HG02678 (cell line): ENCODE results near the gene SH3BP5.
"Not testable (repeated sequence)": the region's sequence is repeated elsewhere in the genome, so short reads cannot be mapped to it uniquely, and the experiment has no call there.

Source experiments
- ATAC-seq: cut with Tn5 transposase; IDR thresholded peaks from one replicate; pipeline ENCODE4 v1.9.1; 2021; ENCODE audit warnings: mild to moderate bottlenecking, moderate library complexity; ENCODE audit not compliant: unreplicated experiment

The SH3BP5 gene

DNA sequence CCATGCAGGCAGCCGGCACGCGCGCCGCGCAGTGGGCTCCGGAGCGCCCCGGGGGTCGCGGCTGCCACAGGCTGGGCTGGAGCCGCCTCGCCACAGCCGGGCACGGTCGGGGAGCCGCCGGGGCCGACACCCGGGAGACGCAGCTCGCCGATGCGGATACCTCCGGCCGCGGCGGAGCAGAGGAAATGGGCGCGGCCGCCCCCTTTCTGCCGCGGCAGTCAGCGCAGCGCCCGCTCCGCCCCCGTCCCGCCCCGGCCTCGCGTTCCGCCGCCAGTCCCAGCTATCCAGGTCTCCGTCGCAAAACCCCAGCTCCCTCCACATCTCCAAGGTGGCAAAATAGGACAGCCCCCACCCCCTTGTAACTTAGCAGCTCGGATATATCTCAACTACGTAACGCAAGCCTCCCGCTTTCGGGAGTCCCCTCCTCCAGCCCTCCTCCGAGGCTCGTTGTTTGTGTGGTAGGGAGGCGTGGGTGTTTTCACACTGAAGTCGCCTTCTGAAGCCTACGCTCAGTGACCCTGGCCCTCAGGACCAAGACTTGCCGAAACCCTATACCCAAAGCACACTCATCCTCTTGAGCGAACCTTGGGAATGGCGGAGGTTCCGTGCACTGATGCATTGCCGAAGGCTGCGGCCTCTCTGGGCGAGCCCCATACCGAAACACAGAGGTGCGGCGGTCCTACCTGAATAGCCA, at the start of gene SH3BP5:
Gene SH3BP5, minus strand, starts transcription at position 182 of the 694 bp plus-strand sequence. Its CDS starts 178 bp downstream, at position 4.
- peak; percentile 84 for ATAC-seq

- no peak for ATAC-seq
These were observed 48.8 kb upstream of the SH3BP5 start for GRCh38 chr3:15380980-15381890.

GRCh38 chr3:15377961-15378791, 45.8 kb upstream of the SH3BP5 start:
- peak; percentile 90 for ATAC-seq

- ATAC-seq: no peak
These were observed 43.1 kb upstream of the SH3BP5 start for GRCh38 chr3:15375461-15376000.

- ATAC-seq: no peak
These were observed 40.5 kb upstream of the SH3BP5 start for GRCh38 chr3:15372918-15373317.

DNA sequence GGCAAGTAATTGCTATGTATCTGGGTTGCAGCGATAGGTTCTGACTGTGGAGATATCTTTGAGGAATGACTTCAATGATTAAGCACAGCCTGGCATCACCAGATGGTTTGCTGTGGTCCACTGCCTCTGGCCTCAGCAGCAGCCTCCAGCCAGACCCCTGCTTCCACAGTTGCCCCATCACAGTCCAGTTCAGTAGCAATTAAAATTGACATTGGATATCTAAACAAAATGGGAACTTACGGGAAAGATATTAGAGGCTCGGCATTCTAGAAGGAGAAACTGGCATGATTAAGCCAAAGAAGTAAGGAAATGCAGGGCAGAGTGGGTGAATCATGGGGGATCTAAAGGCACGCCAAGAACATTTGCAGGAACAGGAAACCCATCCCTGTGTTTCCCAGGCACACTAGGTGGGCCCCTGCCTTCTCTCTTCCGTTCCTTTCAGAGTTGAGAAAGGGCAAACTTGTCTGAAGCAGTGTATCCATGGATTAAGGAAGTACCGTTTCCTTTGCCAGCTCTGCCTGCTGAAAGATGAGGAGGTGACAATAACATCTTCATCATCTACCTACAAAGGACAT, 36.3 kb upstream of the SH3BP5 start:
- ATAC-seq: no peak

GRCh38 chr3:15367059-15367458, 34.7 kb upstream of the SH3BP5 start:
- ATAC-seq: no peak

GRCh38 chr3:15364078-15364477, 31.7 kb upstream of the SH3BP5 start:
- ATAC-seq: not testable (repeated sequence)

DNA sequence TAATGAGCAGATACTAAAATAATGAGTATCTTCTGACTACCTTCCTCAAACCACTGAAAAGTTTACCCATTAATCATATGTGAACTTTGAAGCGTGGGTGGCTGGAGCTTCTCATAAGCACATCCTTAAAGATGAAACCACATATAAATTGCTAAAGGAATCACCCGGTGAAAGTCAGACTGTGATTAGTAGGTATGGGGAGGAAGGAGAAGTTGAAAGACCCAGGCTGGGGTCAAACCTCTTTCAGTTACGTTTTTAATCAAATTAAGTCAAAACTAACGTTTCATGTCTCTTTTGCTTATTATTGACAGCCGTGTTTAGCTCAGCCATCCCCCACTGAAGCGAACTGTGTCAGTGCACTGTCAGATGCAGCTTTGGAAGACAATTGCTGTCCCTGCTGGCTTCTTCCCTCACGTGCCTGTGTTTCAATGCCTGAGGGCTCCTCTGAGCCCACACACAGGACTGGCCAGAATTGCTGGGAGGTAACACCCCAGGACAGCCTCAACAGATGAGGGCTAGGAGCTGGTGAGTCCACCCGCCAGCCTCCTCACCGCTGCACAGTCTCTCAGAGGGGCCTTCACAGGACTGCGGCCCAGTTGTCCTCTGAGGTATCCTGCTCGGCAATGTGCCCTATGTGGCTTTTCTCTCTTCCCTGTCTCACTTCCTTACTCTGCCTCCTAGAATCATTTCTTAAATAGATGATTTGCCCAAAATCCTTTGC, 29.3 kb upstream of the SH3BP5 start:
- ATAC-seq: peak; percentile 76

GRCh38 chr3:15360788-15361493, 28.6 kb upstream of the SH3BP5 start:
- ATAC-seq: no peak

DNA sequence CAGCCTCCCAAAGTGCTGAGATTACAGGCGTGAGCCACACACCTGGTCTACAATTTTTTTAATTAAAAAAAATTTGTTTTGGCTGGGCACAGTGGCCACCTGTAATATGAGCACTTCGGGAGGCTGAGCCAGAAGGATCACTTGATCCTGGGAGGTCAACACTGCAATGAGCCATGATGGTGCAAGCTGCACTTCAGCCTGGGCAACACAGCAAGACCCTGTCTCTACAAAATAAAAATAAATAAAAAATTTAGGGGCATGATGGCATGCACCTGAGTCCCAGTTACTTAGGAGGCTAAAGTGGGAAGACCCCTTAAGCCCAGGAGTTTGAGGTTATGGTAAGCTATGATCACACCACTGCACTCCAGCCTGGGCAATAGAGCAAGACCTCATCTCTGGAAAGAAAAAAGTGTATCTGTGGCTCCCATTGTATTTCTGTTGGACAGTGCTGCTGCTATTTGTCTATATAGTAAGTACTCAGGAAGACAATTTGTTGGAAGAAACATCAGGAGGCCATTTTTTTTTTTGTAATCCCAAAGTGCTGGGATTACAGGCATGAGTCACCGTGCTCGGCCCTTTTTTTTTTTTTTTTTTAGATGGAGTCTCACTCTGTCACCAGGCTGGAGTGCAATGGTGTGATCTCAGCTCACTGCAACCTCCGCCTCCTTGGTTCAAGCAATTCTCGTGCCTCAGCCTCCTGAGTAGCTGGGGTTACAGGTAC, 27.5 kb upstream of the SH3BP5 start:
- no peak for ATAC-seq

DNA sequence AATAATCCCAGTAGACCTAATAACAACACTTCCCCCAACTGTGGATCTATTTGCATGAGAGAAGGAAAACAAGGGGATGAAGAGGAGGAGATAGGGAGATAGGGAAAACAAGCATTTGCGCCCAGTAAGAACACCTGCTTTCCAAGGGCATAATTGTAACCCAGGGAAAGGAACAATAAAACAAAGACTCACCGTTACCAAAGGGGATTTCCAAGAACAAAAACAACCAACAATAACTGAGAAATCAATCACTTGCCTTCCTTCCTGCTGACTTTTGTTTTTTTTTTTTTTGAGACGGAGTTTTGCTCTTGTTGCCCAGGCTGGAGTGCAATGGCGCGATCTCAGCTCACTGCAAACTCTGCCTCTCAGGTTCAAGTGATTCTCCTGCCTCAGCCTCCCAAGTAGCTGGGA, 24.3 kb upstream of the SH3BP5 start:
- not testable (repeated sequence) for ATAC-seq

GRCh38 chr3:15356176-15356575, 23.8 kb upstream of the SH3BP5 start:
- ATAC-seq: no peak

GRCh38 chr3:15355086-15355485, 22.7 kb upstream of the SH3BP5 start:
- no peak for ATAC-seq

DNA sequence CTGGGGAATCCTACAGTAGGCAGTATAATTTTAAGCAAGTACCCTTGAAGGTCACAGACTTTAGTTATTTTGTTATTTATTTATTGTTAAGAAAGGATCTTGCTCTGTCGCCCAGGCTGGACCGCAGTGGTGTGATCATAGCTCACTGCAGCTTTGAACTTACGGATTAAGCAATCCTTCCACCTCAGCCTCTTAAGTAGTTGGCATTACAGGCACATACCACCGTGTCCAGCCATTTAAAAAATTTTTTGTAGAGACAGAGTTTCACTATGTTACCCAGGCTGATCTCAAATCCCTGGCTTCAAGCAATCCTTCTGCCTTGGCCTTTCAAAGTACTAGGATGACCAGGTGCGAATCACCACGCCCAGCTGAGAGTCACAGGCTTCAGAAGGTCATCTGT, 22.1 kb upstream of the SH3BP5 start:
- no peak for ATAC-seq

- no peak for ATAC-seq
These were observed 17.8 kb upstream of the SH3BP5 start for GRCh38 chr3:15350141-15350540.

GRCh38 chr3:15349438-15349837, 17.1 kb upstream of the SH3BP5 start:
- not testable (repeated sequence) for ATAC-seq

GRCh38 chr3:15348246-15348645, 15.9 kb upstream of the SH3BP5 start:
- no peak for ATAC-seq

- no peak for ATAC-seq
These were observed 15.3 kb upstream of the SH3BP5 start for GRCh38 chr3:15347737-15348110.
